GM18861 (cell line): ENCODE results near the gene CAGE1.

ENCODE experiments used
- ATAC-seq: cut with Tn5 transposase; IDR thresholded peaks from one replicate; pipeline ENCODE4 v1.9.1; 2021; ENCODE audit not compliant: unreplicated experiment

CAGE1 gene

DNA sequence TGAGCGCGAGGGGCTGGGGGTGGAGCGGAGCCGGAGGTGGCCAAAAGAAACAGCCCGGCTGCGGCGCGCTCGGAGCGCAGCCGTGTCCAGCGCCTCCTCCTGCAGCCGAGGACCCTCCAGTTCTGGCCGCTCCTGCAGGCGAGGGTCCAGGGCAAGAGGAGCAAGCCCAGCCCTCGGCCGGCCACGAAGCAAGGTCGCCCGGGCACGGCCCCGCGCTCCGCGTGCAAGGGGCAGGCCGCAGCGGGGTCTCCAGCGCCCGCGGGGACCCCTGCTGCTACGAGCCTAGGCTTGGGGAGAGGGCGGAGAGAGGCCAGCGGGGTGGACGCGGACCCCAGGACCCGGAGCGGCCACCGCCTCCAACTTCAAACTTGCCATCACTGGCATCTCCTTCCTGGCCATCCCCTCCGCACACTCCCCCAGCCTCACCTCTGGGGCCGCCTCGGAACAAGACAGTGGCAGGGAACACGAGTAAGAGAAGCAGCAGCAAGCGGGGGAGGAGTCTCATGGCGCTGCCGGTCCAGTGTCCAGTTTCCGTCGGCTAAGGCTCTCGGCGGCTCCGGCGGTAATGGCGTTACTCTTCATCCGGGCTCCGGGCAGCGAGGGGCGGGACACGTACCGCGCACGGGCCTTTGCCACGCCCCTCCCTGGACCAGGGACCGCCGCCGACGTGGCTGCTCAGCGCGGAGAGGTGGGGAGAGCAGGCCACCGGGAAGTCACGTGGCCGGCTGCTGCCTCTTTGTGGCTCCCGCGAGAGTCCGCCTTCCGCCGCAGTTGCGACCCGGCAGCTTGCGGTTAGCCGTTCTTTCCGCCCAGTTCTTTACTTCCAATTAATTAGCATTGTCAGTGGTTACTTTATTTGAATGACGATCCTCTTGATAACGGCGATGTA lies 76.7 kb downstream of the CAGE1 start, which contains the start of gene SSR1:
SSR1 (minus strand) TSS at position 584 of the 889 bp plus-strand sequence; CDS start at position 505, 79 bp downstream.
- ATAC-seq: peak; percentile 95

DNA sequence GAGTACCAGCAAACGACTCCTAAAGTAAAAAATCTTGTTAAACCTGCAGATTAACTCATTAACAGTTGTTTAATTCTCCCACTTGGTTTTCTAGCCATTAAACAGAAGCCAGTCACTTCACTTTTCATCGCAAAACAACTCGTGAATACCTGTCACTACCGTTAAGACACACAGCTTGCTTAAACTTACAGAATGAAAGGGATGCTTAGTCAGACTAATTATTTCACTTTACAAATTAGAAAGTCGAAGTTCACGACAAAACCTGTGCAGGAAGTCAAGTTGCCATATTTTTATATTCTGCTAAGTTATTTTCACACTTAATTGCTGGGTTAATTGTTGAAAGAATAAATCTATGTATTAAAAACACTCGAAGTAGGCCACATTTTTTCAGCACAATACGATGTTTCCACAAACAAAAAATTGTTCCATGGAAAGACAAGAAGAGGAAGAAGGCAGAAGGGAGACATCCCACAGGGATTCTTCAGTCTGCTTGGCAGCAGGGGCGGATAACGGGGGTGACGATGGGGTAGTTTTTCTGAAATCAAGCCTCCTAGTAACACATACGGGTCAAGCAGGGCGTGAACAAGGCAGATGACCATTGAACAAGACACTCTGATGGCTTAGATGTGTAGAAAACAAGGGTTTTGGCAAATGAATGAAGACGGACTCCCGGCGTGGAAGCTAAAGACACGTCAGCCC lies 77.5 kb downstream of the CAGE1 start:
- ATAC-seq: no peak

DNA sequence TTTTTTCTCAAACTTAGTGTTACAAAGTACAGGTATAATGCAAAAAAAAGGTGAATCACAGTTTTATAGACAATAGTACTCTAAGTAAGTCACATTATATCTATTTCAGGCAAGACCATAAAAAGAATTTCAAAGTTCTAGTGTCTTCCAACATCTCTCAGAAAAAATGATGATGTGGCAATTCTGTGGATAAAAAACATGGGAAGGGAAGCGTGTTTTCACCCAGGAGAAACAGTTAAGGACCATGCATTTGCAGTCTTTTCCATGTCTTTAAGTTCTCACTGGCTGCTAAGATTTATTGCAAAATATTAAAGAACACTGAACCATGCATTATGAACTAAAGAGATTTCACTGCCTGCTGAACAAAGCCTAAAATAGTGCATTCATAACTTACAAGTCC lies 78.4 kb downstream of the CAGE1 start:
- no peak for ATAC-seq

DNA sequence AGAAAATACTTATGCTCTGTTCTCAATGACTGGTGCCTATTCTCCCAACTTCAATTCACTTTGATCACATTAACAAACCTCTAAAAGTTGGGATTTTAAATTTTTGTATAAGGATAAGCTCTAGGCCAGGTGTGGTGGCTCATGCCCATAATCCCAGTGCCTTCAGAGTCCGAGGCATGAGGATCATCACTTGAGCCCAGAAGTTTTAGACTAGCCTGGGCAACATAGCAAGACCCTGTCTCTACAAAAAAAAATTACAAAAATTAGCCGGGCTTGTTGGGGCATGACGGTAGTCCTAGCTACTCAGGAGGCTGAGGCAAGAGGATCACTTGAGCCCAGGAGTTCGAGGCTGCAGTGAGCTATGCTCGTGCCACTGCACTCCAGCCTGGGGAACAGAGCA lies 80.5 kb downstream of the CAGE1 start:
- no peak for ATAC-seq

DNA sequence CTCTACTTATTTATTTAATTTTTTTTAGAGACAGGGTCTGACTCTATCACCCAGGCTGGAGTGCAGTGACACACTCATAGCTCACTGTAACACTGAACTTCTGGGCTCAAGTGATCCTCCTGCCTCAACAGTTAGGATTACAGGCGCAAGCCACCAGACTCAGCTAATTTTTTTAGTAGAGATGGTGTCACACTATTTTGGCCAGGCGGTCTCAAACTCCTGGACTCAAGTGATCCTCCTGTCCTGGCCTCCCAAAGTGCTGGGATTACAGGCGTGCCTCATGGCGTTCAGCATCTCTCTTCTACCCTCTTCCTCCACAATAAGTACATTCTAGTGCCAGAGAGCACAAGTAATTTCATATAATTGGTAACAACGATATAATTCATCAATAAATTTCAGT lies 82.0 kb downstream of the CAGE1 start:
- ATAC-seq: no peak

DNA sequence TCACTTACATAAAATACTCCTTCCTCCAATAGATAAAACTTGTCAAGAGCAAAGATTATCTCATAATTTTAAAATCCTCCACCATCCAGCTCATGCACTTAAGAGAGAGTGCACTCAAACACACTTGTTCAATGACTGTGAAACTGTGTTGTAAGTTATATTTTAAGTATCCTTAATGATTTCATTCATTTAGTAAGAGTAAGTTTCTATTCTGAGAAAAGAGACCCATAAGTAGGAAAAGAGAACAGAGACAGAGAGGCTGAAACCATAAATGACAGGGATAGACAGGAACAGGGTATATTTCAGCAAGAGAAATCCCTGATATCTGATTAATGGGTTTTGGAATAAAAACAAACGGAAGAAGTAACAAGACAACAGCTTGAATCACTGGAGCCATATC lies 84.7 kb downstream of the CAGE1 start:
- no peak for ATAC-seq

DNA sequence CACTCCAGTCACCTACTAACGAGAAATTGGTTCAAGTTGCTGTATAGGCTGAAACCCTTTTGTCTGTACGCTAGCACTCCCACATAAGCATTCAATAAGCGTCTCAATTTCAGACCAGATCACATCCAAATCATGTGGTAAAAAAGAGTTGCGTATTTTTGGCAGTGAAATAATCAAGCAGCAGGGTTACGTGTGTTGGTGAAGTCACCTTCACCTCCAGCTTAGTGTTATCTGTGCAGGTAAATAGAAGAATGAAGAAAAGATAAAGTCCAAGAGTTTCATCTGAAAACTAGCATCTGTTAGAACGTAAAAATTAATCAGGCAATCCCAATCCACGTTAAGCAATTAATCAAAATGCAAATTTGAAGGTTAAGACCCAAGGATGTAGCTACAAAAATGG lies 87.8 kb downstream of the CAGE1 start:
- ATAC-seq: no peak

DNA sequence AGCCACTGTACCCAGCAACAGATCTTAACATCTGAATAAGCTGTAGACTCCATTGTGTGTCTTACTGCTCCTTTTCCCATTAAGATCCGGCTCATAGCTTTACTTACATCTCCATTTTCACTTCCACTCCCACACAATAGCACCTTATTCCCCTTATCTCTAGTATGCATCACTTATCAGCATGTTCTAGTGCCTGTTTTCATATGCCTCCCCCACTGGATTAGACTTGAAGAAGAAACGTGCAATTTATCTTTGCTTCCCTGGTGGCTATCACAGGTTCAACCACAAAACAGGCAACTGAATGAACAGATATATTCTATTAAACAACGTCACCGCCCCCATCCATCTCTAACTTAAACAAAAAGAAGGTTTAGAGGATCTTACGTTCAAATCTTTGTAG lies 88.6 kb downstream of the CAGE1 start:
- no peak for ATAC-seq

DNA sequence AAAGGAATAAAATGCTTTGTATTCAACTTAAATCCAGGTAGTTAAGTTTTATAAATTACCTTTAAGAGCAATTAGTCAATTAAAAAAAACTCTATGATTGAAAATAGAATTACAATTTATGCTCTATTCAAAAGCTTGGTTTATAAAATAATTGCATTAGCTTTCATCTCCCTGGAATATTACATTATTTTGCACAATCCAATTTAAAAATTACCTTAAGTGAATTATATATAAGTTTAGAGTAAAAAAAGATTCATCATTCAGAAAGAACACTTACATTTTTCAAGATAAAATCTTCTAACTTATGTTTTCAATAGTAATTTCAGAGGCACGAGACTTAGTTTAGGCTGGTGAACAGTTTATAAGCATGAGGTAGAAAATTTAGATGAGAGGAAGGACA lies 91.4 kb downstream of the CAGE1 start:
- no peak for ATAC-seq

DNA sequence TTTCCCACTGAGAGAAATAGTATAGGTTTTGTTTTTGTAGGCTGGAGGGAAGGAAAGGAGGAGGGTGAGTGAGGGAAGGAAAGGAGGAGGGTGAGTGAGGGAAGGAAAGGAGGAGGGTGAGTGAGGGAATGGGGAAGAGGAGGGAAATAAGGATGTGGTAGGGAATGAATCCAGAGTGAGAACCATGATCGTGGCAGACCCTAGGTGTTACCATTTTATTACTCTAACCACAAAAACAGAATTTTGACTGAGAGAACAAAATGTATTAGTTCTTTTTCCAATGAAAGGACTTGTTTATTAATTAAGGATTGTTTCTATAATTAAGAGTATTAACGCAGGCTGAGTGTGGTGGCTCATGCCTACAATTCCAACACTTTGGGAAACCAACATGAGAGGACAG lies 92.9 kb downstream of the CAGE1 start:
- ATAC-seq: no peak

DNA sequence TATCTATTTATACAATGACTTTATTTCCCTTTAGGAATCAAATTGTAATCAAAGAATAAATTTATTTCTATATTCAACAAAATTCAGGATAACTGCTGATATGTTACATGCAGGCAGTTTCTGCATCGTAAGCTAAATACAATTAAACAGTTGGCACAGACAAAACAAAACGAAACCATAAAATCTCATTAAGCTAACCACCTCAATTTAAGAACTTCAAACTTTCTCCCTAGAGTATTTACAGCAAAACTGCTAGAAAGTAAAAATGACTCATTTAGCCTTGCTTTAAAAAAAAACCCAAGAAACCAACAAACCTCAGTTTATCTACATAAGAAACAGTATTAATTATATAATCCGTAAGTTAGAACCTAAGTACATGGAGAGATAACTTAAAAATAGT lies 93.6 kb downstream of the CAGE1 start:
- ATAC-seq: no peak

DNA sequence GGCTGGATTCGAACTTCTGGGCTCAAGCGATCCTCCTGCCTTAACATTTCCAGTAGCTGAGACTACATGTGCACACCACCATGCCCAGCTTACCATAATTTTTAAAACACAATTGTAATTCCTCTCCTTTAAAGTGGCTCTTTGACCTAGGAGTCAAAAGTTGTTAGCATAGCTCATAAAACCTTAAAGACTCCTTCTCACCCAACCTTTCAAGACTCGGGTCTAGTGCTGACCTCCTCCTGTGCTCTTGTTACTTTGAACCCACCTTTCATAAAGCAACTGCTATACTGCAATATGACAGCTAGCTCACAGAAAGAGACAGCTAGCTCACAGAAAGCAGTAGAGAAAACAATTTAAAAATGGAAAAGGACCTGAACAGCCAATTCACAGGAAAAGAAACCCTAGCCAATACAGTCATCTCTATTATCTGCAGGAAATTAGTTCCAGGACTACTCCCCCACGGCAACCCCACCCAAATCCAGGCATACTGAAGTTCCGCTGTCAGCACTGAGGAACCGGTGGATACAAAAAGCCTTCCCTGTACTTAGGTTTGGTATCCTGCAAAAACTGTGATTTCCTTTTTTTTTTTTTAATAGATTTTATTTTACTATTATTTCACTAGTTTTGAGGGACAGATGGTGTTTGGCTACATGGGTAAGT lies 96.8 kb downstream of the CAGE1 start:
- ATAC-seq: no peak

DNA sequence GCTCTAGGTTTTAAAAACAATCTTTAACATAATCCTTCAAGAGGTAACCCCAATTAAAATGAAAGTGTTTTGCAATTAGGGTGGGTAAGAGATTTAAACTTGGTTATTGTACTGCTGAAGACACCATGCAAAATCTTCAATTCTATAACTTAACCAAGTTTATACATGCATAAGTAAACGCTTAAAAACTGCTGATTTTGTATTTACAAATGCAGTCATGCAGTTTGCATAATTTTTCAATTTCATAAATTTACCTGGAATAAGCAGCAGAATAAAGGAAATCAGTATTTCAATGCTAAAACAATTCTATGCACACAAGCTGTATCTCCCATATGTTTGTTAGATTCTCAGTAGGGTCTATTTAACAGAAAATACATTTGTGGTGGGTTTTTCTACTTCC lies 99.5 kb downstream of the CAGE1 start:
- no peak for ATAC-seq

DNA sequence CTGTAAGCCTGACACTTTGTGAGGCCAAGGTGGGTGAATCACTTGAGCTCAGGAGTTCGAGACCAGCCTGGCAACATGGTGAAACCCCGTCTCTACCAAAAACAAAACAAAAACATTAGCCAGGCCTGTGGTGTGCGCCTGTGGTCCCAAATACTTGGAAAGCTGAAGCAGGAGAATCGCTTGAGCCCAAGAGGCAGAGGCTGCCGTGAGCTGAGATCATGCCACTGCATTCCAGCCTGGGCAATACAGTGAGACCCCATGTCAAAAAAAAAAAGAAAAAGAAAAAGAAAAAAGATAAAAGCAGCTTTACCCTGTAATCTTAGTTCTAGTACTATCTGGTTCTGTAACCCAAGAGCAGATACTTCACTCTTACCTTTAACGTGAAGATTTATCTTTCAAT lies 104.1 kb downstream of the CAGE1 start:
- ATAC-seq: no peak

DNA sequence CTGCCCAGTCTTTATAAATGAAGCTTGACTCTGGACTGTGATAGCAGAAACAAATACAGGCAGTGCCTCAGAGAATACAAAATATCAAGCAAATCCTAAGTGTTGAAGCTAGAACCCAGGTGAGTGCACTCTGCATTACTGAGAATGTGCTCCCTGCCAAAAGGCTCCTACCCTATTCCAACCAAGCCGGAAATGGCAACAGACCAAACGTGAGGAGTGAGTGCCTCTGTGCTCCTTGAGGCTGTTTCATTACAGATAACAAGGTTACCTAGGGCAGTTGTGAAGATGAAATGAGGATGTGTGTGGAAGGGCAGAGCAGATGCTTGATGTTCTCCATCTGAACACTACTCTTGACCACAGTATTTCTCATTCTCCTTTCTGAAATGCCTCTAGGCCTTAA lies 105.9 kb downstream of the CAGE1 start:
- ATAC-seq: no peak

DNA sequence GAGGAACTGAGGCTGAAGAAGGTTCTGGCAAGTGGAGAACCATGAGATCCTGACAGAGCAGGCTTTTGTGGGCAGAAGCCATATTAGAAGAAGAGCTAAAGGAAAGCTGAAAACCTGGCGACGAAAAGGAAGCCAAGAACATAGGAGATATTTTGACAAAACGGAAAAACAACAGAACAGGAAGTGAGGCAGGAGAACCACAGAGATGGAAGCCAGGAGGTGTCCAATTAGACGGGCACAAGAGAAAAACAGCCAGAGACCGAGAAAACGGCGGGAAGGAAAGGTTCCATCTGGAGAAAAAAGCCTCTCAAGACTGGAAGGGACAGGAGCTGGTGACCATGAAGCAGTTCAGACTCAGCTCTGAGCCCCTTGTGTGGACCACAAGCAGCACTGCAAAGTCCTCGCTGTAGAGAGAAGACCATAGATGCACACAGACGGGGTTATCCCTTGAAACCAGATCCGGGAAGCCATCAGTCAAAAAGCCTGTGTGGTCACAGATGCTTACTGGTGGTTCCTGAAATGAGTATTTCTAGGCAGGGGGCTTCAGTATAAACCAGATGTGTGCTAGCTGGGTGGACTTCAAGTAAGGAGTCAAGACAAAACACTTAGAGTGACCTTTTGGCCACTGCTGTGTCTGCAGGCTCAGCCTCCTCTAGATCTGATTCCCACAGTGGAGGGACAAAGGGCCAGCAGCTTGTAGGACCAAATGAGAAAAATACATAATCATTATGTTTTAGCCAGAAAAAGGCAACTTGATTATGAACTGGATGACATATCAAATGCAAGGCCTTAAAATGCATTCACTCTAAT lies 107.2 kb downstream of the CAGE1 start:
- ATAC-seq: no peak
